ENCODE data around the gene BARX2.

BARX2 gene

GRCh38 chr11:129377739-129378138, 2.1 kb downstream of the BARX2 start:
- ATAC-seq (ENCODE audit: low read depth) (0 out of 3 replicates have a peak, but pooled peaks have one; percentile 5), DNase-seq (ENCODE audit: low spot score) (no peak)
- Histone ChIP-seq H3K36me3 (ENCODE audit: low read depth) (no peaks in the 10 kb centered on the region), H3K9me3 (ENCODE audit: severe bottlenecking) (no peaks in the 10 kb centered on the region), H3K4me1 (ENCODE audit: insufficient read depth, poor library complexity, severe bottlenecking) (peaks cover 2% of the 10 kb centered on the region), H3K27ac (ENCODE audit: poor library complexity, severe bottlenecking) (no peak overlapping the region), H3K4me3 (ENCODE audit: severe bottlenecking) (no peak overlapping the region), H3K27me3 (ENCODE audit: insufficient read depth, poor library complexity, severe bottlenecking) (peaks cover 25% of the 10 kb centered on the region)
- no peak for TF ChIP-seq CTCF (IDR thresholded peaks at IDR 0.05; ENCODE audit: poor library complexity, severe bottlenecking)

DNA sequence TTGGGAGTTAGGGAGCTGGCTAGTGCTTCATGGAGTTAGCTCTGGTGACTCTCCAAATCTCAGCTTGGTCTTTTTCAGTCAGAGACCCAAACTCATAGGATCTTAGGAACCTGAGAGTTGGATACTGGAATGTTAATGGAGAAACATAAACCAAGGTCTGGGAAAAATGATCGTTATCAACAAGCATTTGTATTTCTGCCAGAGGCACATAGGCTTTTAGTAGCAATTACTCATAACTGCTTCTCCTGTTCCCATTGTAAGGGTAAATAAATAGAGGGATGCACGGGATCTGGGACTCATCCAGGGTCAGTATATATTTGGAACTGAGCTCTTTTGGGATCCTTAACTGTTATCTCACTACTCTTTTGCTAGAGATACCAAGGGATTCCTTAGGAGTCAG, 4.8 kb downstream of the BARX2 start:
- Histone ChIP-seq H3K4me1 (ENCODE audit: insufficient read depth, poor library complexity, severe bottlenecking) (peaks cover 2% of the 10 kb centered on the region), H3K9me3 (ENCODE audit: severe bottlenecking) (no peaks in the 10 kb centered on the region), H3K4me3 (ENCODE audit: severe bottlenecking) (no peak overlapping the region), H3K36me3 (ENCODE audit: low read depth) (no peaks in the 10 kb centered on the region), H3K27me3 (ENCODE audit: insufficient read depth, poor library complexity, severe bottlenecking) (no peaks in the 10 kb centered on the region), H3K27ac (ENCODE audit: poor library complexity, severe bottlenecking) (no peak overlapping the region)
- ATAC-seq (ENCODE audit: low read depth) (no peak), DNase-seq (ENCODE audit: low spot score) (no peak)
- no peak for TF ChIP-seq CTCF (IDR thresholded peaks at IDR 0.05; ENCODE audit: poor library complexity, severe bottlenecking)

- Histone ChIP-seq H3K4me1 (ENCODE audit: insufficient read depth, poor library complexity, severe bottlenecking) (peaks cover 2% of the 10 kb centered on the region), H3K4me3 (ENCODE audit: severe bottlenecking) (no peak overlapping the region), H3K27ac (ENCODE audit: poor library complexity, severe bottlenecking) (no peak overlapping the region), H3K27me3 (ENCODE audit: insufficient read depth, poor library complexity, severe bottlenecking) (no peaks in the 10 kb centered on the region), H3K36me3 (ENCODE audit: low read depth) (no peaks in the 10 kb centered on the region), H3K9me3 (ENCODE audit: severe bottlenecking) (no peaks in the 10 kb centered on the region)
- no peak for TF ChIP-seq CTCF (IDR thresholded peaks at IDR 0.05; ENCODE audit: poor library complexity, severe bottlenecking)
- DNase-seq (ENCODE audit: low spot score): no peak
- ATAC-seq (ENCODE audit: low read depth): no peak
Observed at GRCh38 chr11:129382583-129382982, 6.9 kb downstream of the BARX2 start.

DNA sequence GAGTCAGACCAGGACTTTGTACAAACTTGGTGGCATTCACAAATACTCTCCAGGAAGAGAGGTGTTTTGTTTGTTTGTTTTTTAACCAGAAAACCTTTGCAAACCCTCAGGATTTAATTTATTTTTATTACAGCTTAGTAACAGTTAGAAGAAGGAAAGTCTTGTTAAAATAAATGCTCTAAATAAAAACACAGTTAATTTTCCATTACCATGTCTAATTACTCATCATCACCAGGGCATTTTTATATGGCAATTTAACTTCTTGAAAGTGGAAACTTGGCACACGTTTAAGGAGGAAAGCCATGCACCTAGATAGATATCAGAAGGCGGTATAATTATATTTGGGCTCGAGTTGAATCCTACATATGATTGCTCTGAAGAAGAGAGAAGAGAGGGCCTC, 7.4 kb downstream of the BARX2 start:
- no peak for TF ChIP-seq CTCF (IDR thresholded peaks at IDR 0.05; ENCODE audit: poor library complexity, severe bottlenecking)
- no peaks in the 10 kb centered on the region for H3K36me3 ChIP-seq (ENCODE audit: low read depth)
- H3K27ac ChIP-seq (ENCODE audit: poor library complexity, severe bottlenecking): no peak overlapping the region
- peaks cover under 1% of the 10 kb centered on the region for H3K4me1 ChIP-seq (ENCODE audit: insufficient read depth, poor library complexity, severe bottlenecking)
- DNase-seq (ENCODE audit: low spot score) (no peak), ATAC-seq (ENCODE audit: low read depth) (no peak)
- no peak overlapping the region for H3K4me3 ChIP-seq (ENCODE audit: severe bottlenecking)
- no peaks in the 10 kb centered on the region for H3K9me3 ChIP-seq (ENCODE audit: severe bottlenecking)
- no peaks in the 10 kb centered on the region for H3K27me3 ChIP-seq (ENCODE audit: insufficient read depth, poor library complexity, severe bottlenecking)

DNA sequence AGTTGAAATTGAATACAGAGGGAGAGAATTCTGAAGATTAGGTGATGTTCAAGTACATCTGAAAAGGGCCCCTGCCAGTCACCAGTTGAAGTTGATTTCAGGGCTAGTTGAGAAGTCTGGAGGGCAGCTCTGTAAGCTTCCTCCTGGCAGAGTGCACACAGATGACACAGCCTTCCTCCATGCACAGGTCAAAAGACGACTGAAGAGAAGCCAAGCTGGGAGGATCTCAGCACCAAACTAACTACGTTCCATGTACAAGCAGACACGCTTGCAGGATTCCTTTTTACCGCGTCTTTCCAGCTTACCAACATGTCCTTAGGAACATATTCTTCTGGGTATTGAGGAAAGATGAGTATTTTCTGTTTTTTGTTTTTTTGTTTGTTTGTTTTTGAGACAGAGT, 7.9 kb downstream of the BARX2 start:
- ATAC-seq (ENCODE audit: low read depth): no peak
- no peak overlapping the region for H3K27ac ChIP-seq (ENCODE audit: poor library complexity, severe bottlenecking)
- no peaks in the 10 kb centered on the region for H3K36me3 ChIP-seq (ENCODE audit: low read depth)
- H3K4me1 ChIP-seq (ENCODE audit: insufficient read depth, poor library complexity, severe bottlenecking): no peaks in the 10 kb centered on the region
- no peak for DNase-seq (ENCODE audit: low spot score)
- H3K4me3 ChIP-seq (ENCODE audit: severe bottlenecking): no peak overlapping the region
- H3K27me3 ChIP-seq (ENCODE audit: insufficient read depth, poor library complexity, severe bottlenecking): no peaks in the 10 kb centered on the region
- no peak for TF ChIP-seq CTCF (IDR thresholded peaks at IDR 0.05; ENCODE audit: poor library complexity, severe bottlenecking)
- H3K9me3 ChIP-seq (ENCODE audit: severe bottlenecking): no peaks in the 10 kb centered on the region
